ENCODE data around the gene TSHR. TPM values are rescaled to one million over a fixed set of nuclear protein-coding genes. Genes with fewer than 3 reads are reported as not detected.

The TSHR gene
- total RNA-seq, 4 donors from 2014 or later: 0.84 TPM; not detected in 3

DNA sequence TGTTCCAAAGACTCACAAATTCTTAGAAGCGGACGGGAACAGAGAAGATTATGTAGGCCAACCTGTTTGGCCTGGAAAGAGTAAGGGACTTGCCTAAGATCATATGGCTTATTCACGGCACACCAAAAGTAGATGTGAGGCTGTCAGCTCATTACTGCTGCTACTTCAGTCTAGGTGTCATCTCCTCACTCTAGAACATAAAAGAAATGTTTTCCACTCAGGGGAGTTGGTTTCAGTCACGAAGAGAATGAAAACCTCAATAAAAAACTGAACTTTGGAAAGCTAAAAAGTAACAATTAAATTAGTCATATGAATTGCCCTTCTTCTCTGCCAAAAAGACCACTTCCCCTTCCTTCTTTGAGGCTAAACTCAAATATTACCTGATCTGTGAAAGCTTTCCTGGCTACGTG, 13.2 kb upstream of the TSHR start:
- Histone ChIP-seq H3K4me1 (peaks cover 0 to 20% (median 5%) of the 10 kb centered on the region in 4 donors), H3K4me3 (peak overlapping the region; percentile 30 to 82 (median 62)), H3K9me3 (no peaks in the 10 kb centered on the region), H3K27ac (peak overlapping the region; percentile 6 to 81 (median 67)), H3K27me3 (no peaks in the 10 kb centered on the region), H3K36me3 (no peaks in the 10 kb centered on the region)
- 39 to 45% methylated on average over 5 of the region's 5 CpGs for WGBS, 2 donors
- TF ChIP-seq POLR2A (IDR thresholded peaks at IDR 0.05): no peak
- TF ChIP-seq EP300 (IDR thresholded peaks at IDR 0.05): no peak
- TF ChIP-seq, protein P1, sequence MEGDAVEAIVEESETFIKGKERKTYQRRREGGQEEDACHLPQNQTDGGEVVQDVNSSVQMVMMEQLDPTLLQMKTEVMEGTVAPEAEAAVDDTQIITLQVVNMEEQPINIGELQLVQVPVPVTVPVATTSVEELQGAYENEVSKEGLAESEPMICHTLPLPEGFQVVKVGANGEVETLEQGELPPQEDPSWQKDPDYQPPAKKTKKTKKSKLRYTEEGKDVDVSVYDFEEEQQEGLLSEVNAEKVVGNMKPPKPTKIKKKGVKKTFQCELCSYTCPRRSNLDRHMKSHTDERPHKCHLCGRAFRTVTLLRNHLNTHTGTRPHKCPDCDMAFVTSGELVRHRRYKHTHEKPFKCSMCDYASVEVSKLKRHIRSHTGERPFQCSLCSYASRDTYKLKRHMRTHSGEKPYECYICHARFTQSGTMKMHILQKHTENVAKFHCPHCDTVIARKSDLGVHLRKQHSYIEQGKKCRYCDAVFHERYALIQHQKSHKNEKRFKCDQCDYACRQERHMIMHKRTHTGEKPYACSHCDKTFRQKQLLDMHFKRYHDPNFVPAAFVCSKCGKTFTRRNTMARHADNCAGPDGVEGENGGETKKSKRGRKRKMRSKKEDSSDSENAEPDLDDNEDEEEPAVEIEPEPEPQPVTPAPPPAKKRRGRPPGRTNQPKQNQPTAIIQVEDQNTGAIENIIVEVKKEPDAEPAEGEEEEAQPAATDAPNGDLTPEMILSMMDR (IDR thresholded peaks at IDR 0.05): no peak
- DNase-seq (ENCODE audit: low spot score in 2 of 2): no peak

DNA sequence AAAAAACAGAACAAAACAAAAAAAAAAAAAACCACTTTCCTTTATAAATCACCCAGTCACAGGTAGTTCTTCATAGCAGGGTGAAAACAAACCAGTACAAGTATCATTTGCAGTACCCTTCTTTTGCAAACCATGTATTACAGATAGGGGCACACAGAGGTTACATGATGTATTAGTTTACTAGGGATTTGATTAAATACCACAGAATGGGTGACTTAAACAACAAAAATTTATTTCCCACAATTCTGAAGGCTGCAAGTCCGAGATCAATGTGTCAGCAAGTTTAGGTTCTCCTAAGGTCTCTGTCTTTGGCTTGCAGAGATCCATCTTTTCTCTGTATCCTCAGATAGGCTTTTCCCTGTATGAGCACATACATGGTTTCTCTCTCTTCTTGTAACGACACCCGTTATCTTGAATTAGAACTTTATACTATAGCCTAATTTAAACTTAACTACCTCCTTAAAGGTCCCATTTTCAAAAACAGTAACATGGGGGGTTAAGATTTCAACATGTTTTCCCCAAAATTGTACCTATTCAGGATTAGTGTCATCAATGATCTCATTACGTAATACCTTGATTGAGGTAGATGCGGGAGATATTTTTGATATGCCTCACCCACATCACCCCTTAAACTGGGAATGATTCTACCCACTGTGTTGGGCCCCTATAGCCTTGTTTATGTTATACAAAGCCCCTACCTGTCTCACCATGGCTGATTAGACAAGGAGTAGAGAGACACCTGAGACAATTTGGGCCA, 10.4 kb upstream of the TSHR start:
- Histone ChIP-seq H3K4me1 (peaks cover 0 to 20% (median 5%) of the 10 kb centered on the region in 4 donors), H3K36me3 (no peaks in the 10 kb centered on the region), H3K27me3 (no peaks in the 10 kb centered on the region), H3K9me3 (no peaks in the 10 kb centered on the region), H3K4me3 (no peak overlapping the region), H3K27ac (no peak overlapping the region)
- TF ChIP-seq POLR2A (IDR thresholded peaks at IDR 0.05): no peak
- TF ChIP-seq, protein P1 (IDR thresholded peaks at IDR 0.05): no peak
- TF ChIP-seq EP300 (IDR thresholded peaks at IDR 0.05): no peak
- no peak for DNase-seq (ENCODE audit: low spot score in 2 of 2)
- 86 to 90% methylated on average over 5 of the region's 5 CpGs for WGBS, 2 donors

DNA sequence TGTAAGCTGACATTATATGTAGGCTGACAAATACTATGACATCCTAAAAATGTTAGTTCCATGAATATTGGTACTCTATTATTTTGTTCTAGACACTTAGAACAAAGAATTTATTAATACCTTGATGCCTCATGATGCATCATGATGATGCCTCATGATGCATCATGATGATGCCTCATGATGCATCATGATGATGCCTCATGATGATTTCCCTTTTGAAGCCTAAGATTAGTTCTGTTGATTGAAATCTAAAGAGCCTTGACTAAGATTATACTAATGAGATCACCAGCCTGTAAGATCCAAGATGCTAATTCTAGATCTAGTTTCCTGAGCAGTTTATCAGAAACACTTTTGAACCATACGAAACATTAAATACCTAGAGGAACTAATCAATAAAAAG, 9.2 kb upstream of the TSHR start:
- no peaks in the 10 kb centered on the region for H3K9me3 ChIP-seq
- TF ChIP-seq POLR2A (IDR thresholded peaks at IDR 0.05) (no peak), EP300 (IDR thresholded peaks at IDR 0.05) (no peak)
- TF ChIP-seq, protein P1 (IDR thresholded peaks at IDR 0.05): no peak
- DNase-seq (ENCODE audit: low spot score in 2 of 2): no peak
- 84 to 97% methylated on average over 1 of the region's 1 CpG for WGBS, 2 donors
- H3K27ac ChIP-seq: no peak overlapping the region
- no peak overlapping the region for H3K4me3 ChIP-seq
- H3K4me1 ChIP-seq: peaks cover 0 to 9% (median 4%) of the 10 kb centered on the region in 4 donors
- no peaks in the 10 kb centered on the region for H3K36me3 ChIP-seq
- H3K27me3 ChIP-seq: no peaks in the 10 kb centered on the region

DNA sequence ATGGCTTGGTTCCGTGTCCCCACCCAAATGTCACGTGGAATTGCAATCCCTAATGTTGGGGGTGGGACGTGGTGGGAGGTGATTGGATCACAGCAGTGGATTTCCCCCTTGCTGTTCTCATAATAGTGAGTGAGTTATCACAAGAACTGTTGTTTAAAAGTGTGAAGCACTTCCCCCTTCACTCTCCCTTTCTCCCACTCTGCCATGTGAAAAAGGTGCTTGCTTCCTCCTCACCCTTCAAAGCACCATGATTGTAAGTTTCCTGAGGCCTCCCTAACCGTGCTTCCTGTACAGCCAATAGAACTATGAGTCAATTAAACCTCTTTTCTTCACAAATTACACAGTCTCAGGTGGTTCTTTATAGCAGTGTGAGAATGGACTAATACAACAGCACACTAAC, 8.6 kb upstream of the TSHR start:
- WGBS, 2 donors: 75 to 81% methylated on average over 4 of the region's 4 CpGs
- H3K4me1 ChIP-seq: peaks cover 0 to 9% (median 4%) of the 10 kb centered on the region in 4 donors
- H3K27me3 ChIP-seq: no peaks in the 10 kb centered on the region
- no peak overlapping the region for H3K27ac ChIP-seq
- TF ChIP-seq EP300 (IDR thresholded peaks at IDR 0.05): no peak
- no peak for TF ChIP-seq POLR2A (IDR thresholded peaks at IDR 0.05)
- TF ChIP-seq, protein P1 (IDR thresholded peaks at IDR 0.05): no peak
- no peak overlapping the region for H3K4me3 ChIP-seq
- H3K36me3 ChIP-seq: no peaks in the 10 kb centered on the region
- no peak for DNase-seq (ENCODE audit: low spot score in 2 of 2)
- no peaks in the 10 kb centered on the region for H3K9me3 ChIP-seq

DNA sequence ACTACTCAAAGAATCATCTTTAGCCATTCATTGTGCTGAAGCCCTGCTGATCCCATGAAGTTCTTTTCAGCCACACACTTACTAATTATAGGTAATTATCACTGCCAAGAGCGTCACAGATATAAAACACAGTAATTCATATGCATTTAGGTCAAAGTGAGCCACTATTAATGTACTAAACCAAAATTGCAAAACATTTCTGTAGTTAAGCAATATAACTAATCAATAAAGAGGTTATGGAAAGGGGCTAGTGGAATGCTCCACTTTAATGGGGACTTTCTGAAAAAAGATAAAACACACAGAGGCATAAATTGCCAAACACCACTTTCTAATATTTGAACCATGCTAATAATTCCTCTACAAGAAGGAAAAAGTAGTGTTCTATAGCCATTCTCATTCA, 7.1 kb upstream of the TSHR start:
- WGBS, 2 donors: 24 to 63% methylated on average over 1 of the region's 1 CpG
- no peak overlapping the region for H3K27ac ChIP-seq
- no peak for TF ChIP-seq POLR2A (IDR thresholded peaks at IDR 0.05)
- TF ChIP-seq, protein P1 (IDR thresholded peaks at IDR 0.05): no peak
- no peak for TF ChIP-seq EP300 (IDR thresholded peaks at IDR 0.05)
- no peak for DNase-seq (ENCODE audit: low spot score in 2 of 2)
- no peak overlapping the region for H3K4me3 ChIP-seq
- no peaks in the 10 kb centered on the region for H3K36me3 ChIP-seq
- H3K27me3 ChIP-seq: no peaks in the 10 kb centered on the region
- H3K4me1 ChIP-seq: no peaks in the 10 kb centered on the region
- H3K9me3 ChIP-seq: no peaks in the 10 kb centered on the region

Data from tibial nerve (tissue), 4 donors.